Upper lobe of left lung (tissue), 4 donors: Measurements from ENCODE around the gene MACROD2.

Experiments used
- POLR2A ChIP-seq, 4 donors: fragments of 450-650 bp; IDR thresholded peaks; one replicate each; pipeline ENCODE4 v1.5.1; 2016 to 2017; ENCODE audit warnings: antibody characterized with exemption in 4 of 4, mild to moderate bottlenecking in 2 of 4
- POLR2AphosphoS5 ChIP-seq, 2 donors: sonication (generic); formaldehyde crosslinking; IDR thresholded peaks; one replicate each; pipeline ENCODE4 v1.5.1; 2017; ENCODE audit warnings: antibody characterized with exemption in 2 of 2

DNA sequence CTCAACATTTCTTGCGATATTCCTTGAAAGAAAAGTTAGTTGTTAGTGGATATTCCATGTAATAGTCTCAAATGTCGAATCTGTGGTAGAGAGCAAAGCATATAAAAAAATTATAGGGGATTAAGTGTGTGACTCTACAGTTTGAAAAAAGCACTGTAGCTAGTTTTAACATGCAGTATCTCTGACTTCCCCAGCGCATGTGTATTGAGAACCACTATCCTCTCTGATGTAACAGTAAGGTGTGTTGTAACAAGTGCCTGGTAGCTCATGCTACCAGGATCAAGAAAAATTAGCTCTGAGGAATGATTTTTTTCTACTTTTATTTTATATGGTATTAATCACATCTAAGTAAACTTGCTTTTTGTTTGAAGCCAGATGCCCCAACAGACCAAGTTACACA, 1788.7 kb downstream of the MACROD2 start:
- TF ChIP-seq POLR2AphosphoS5 (IDR thresholded peaks at IDR 0.05), result no peak
- no peak for TF ChIP-seq POLR2A (IDR thresholded peaks at IDR 0.05)
